Hepatocyte (in vitro differentiated cells): ENCODE measurements around the gene NXPH2. TPM values are rescaled to one million over a fixed set of nuclear protein-coding genes. Genes with fewer than 3 reads are reported as not detected.

Experiments used
- DNase-seq: peaks from one replicate; pipeline ENCODE4 v3.0.0-alpha.2; 2016; ENCODE audit warnings: low spot score
- H2AFZ ChIP-seq: fragments of 200-600 bp; sonication (generic); 2 replicates; pipeline ENCODE4 v1.6.0; 2016; ENCODE audit warnings: antibody characterized with exemption, mild to moderate bottlenecking
- H3K27ac ChIP-seq: fragments of 200-600 bp; sonication (generic); 2 replicates; pipeline ENCODE4 v1.5.1; 2016; ENCODE audit warnings: mild to moderate bottlenecking
- H3K27me3 ChIP-seq: fragments of 200-600 bp; sonication (generic); 2 replicates; pipeline ENCODE4 v1.6.1; 2016
- H3K36me3 ChIP-seq: fragments of 200-600 bp; sonication (generic); replicated peaks from 2 replicates; pipeline ENCODE4 v1.5.1; 2016; ENCODE audit warnings: low read depth; ENCODE audit not compliant: insufficient read depth
- H3K4me1 ChIP-seq: fragments of 200-600 bp; sonication (generic); 2 replicates; pipeline ENCODE4 v1.5.1; 2016; ENCODE audit warnings: mild to moderate bottlenecking, moderate library complexity; ENCODE audit not compliant: insufficient read depth
- H3K4me2 ChIP-seq: fragments of 200-600 bp; sonication (generic); 2 replicates; pipeline ENCODE4 v1.6.0; 2016
- H3K4me3 ChIP-seq: fragments of 200-600 bp; sonication (generic); 2 replicates; pipeline ENCODE4 v1.5.1; 2016; ENCODE audit warnings: mild to moderate bottlenecking
- H3K79me2 ChIP-seq: fragments of 200-600 bp; sonication (generic); 2 replicates; pipeline ENCODE4 v1.6.0; 2017; ENCODE audit warnings: mild to moderate bottlenecking
- H3K9me2 ChIP-seq: fragments of 200-600 bp; sonication (generic); replicated peaks from 2 replicates; pipeline ENCODE4 v1.6.0; 2017; ENCODE audit warnings: mild to moderate bottlenecking; ENCODE audit not compliant: insufficient read depth
- H3K9me3 ChIP-seq: fragments of 200-600 bp; sonication (generic); 2 replicates; pipeline ENCODE4 v1.5.1; 2016; ENCODE audit warnings: low read depth, mild to moderate bottlenecking
- H4K20me1 ChIP-seq: fragments of 200-600 bp; sonication (generic); 2 replicates; pipeline ENCODE4 v1.6.0; 2016; ENCODE audit warnings: mild to moderate bottlenecking; ENCODE audit not compliant: insufficient read depth, poor library complexity, severe bottlenecking
- CTCF ChIP-seq: fragments of 200-600 bp; sonication (generic); IDR thresholded peaks from 2 replicates; pipeline ENCODE4 v1.5.1; 2016; ENCODE audit warnings: antibody characterized with exemption, mild to moderate bottlenecking; ENCODE audit not compliant: poor library complexity
- EZH2 ChIP-seq: fragments of 200-600 bp; sonication (generic); IDR thresholded peaks from 2 replicates; pipeline ENCODE4 v1.6.1; 2016; ENCODE audit warnings: antibody characterized with exemption, mild to moderate bottlenecking, borderline replicate concordance
- EZH2phosphoT487 ChIP-seq: fragments of 200-600 bp; sonication (generic); IDR thresholded peaks from one replicate; pipeline ENCODE4 v1.6.1; 2018; ENCODE audit warnings: antibody characterized with exemption, mild to moderate bottlenecking, low read depth, moderate library complexity; ENCODE audit not compliant: unreplicated experiment, severe bottlenecking
- WGBS: methylation state at CpG from one replicate; pipeline ENCODE4 v1.1.6; 2016; ENCODE audit warnings: low lambda C conversion rate; ENCODE audit errors: missing lambda C conversion rate; 5-methylcytosine and 5-hydroxymethylcytosine counted together
- polyA plus RNA-seq: library from polyadenylated mRNA; unstranded; fragments of >200 nt; fragmentation: Nextera tagmentation; extraction: Ambion mirVana; gene quantifications from 2 replicates; pipeline ENCODE4 v1.2.1, GENCODE V29; 2016
- total RNA-seq: library from RNA; depleted of rRNA; stranded (reverse); fragments of >200 nt; gene quantifications from 2 replicates; pipeline ENCODE4 v1.2.3, GENCODE V29; 2014

NXPH2 gene
- total and polyA plus RNA-seq, 2 experiments from 2014 or later: 1.5 to 6.3 TPM

GRCh38 chr2:138823666-138824065 lies 43.5 kb upstream of the NXPH2 start:
- no peaks in the 10 kb centered on the region for H3K36me3 ChIP-seq
- H3K9me3 ChIP-seq: no peaks in the 10 kb centered on the region
- no peak overlapping the region for H3K4me2 ChIP-seq
- no peaks in the 10 kb centered on the region for H3K27me3 ChIP-seq
- H3K4me3 ChIP-seq: no peak overlapping the region
- no peak for TF ChIP-seq EZH2
- no peak for DNase-seq
- 39% methylated on average over 2 of the region's 2 CpGs for WGBS
- no peak overlapping the region for H2AFZ ChIP-seq
- H3K4me1 ChIP-seq: no peaks in the 10 kb centered on the region
- H3K79me2 ChIP-seq: no peaks in the 10 kb centered on the region
- H3K9me2 ChIP-seq: no peaks in the 10 kb centered on the region
- H4K20me1 ChIP-seq: no peaks in the 10 kb centered on the region
- no peak overlapping the region for H3K27ac ChIP-seq

- no peak overlapping the region for H2AFZ ChIP-seq
- no peaks in the 10 kb centered on the region for H3K9me3 ChIP-seq
- H3K4me2 ChIP-seq: no peak overlapping the region
- H3K27me3 ChIP-seq: no peaks in the 10 kb centered on the region
- TF ChIP-seq EZH2phosphoT487: no peak
- TF ChIP-seq CTCF: no peak
- TF ChIP-seq EZH2: no peak
- H3K36me3 ChIP-seq: no peaks in the 10 kb centered on the region
- H3K27ac ChIP-seq: no peak overlapping the region
- no peaks in the 10 kb centered on the region for H3K79me2 ChIP-seq
- 92% methylated on average over 3 of the region's 3 CpGs for WGBS
- no peaks in the 10 kb centered on the region for H3K4me1 ChIP-seq
- no peak for DNase-seq
- no peaks in the 10 kb centered on the region for H3K9me2 ChIP-seq
- no peaks in the 10 kb centered on the region for H4K20me1 ChIP-seq
- H3K4me3 ChIP-seq: no peak overlapping the region
These were observed 39.8 kb upstream of the NXPH2 start for GRCh38 chr2:138819964-138820363.

DNA sequence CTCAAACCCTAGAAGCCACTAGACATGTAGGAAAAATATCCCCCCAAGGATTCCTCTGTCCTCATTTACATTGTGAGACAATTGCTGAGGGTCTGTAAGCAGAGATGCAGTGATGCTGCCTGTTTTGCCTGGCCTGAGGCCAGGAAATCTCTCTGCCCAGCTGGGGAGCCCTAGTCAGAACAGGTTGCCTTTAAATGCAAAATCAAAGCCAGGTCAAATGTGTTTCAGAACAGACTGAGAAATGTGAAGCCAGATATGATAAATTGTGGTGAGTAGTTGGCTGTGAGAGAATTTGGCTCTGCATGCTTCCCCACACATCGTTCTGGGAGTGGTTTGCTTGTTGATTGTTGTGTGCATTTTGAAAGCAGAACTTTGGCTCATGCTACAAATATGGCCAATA lies 38.4 kb upstream of the NXPH2 start:
- H3K9me2 ChIP-seq: no peaks in the 10 kb centered on the region
- H3K4me1 ChIP-seq: no peaks in the 10 kb centered on the region
- H3K27me3 ChIP-seq: no peaks in the 10 kb centered on the region
- no peak overlapping the region for H2AFZ ChIP-seq
- H3K4me2 ChIP-seq: no peak overlapping the region
- H3K79me2 ChIP-seq: no peaks in the 10 kb centered on the region
- no peaks in the 10 kb centered on the region for H4K20me1 ChIP-seq
- H3K9me3 ChIP-seq: no peaks in the 10 kb centered on the region
- TF ChIP-seq EZH2 (no peak), EZH2phosphoT487 (no peak), CTCF (no peak)
- 56% methylated on average over 1 of the region's 1 CpG for WGBS
- no peaks in the 10 kb centered on the region for H3K36me3 ChIP-seq
- DNase-seq: no peak
- no peak overlapping the region for H3K4me3 ChIP-seq
- H3K27ac ChIP-seq: no peak overlapping the region

GRCh38 chr2:138814123-138814898 lies 34.1 kb upstream of the NXPH2 start:
- no peak overlapping the region for H3K4me3 ChIP-seq
- H3K79me2 ChIP-seq: no peaks in the 10 kb centered on the region
- no peaks in the 10 kb centered on the region for H3K4me1 ChIP-seq
- TF ChIP-seq EZH2phosphoT487 (no peak), EZH2 (no peak), CTCF (no peak)
- WGBS: 69% methylated on average over 4 of the region's 4 CpGs
- no peaks in the 10 kb centered on the region for H3K9me2 ChIP-seq
- H3K4me2 ChIP-seq: no peak overlapping the region
- DNase-seq: no peak
- H3K27ac ChIP-seq: no peak overlapping the region
- H2AFZ ChIP-seq: no peak overlapping the region
- no peaks in the 10 kb centered on the region for H3K27me3 ChIP-seq
- no peaks in the 10 kb centered on the region for H3K36me3 ChIP-seq
- no peaks in the 10 kb centered on the region for H3K9me3 ChIP-seq
- H4K20me1 ChIP-seq: no peaks in the 10 kb centered on the region
